GM06990 (cell line): Measurements from ENCODE around the gene UBE2G1.

Experiments used
- DNase-seq: peaks from one replicate; pipeline ENCODE4 v3.0.0-alpha.2; 2011; ENCODE audit not compliant: insufficient read length; ENCODE audit errors: extremely low read depth
- H3K27me3 ChIP-seq: replicated peaks from 2 replicates; pipeline ENCODE4 v1.6.0; 2011; ENCODE audit warnings: low read length; ENCODE audit not compliant: control insufficient read depth, insufficient read depth
- H3K36me3 ChIP-seq: 2 replicates; pipeline ENCODE4 v1.5.1; 2011; ENCODE audit warnings: low read length; ENCODE audit not compliant: control insufficient read depth, insufficient read depth
- H3K4me3 ChIP-seq: replicated peaks from 2 replicates; pipeline ENCODE4 v1.5.1; 2011; ENCODE audit warnings: low read depth, mild to moderate bottlenecking, control low read depth, low read length
- TF ChIP-seq, protein P1 (sequence below): IDR thresholded peaks from 2 replicates; pipeline ENCODE4 v1.5.1; 2011; ENCODE audit warnings: low read length, control low read depth, mild to moderate bottlenecking, inconsistent platforms; ENCODE audit not compliant: insufficient read depth, poor library complexity, severe bottlenecking

The UBE2G1 gene

DNA sequence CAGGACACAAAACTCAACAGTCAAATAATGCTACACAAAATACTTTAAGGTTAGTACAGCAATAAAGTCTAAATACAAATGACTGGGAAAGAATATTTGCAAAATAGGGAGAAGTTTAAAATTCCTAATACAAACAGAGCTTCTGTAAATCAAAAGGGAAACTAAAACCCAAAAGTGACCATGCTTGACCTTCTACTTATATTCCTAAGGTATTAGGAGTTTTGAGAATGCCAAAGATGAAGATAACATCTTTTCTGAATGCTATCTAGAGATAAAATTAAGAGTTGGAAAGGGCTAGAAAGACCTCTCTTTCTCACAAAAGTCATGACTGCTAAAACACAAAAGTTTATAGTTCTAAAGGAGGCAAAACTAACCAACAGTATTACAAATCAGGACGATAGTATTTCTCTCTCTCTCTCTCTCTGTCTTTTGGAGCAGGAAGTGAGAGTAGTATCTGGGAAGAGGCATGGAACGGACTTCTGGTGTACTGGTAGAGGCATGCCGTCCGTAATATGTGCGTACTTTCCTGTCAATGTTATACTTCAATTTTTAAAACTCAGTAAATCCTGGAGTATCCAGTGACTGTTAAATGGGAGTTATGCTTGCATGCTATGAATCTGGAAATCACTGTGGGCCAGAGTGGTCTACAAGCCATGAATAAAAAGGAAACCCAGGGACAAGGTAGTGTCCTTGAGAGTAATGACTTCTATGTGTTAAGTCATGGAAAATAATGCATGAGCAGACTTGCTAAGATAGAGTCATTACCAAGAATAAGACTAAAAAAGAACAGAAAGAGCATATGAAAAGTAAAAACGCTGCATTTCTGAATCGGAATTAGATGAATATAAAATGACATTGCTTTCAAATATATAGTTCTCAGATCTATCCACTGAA is 53.0 kb downstream of the UBE2G1 start:
- Histone ChIP-seq H3K4me3 (peak overlapping the region; percentile 28), H3K36me3 (no peaks in the 10 kb centered on the region; the same call in 1 of the 2 replicates), H3K27me3 (no peaks in the 10 kb centered on the region)
- DNase-seq: no peak
- TF ChIP-seq, protein P1, sequence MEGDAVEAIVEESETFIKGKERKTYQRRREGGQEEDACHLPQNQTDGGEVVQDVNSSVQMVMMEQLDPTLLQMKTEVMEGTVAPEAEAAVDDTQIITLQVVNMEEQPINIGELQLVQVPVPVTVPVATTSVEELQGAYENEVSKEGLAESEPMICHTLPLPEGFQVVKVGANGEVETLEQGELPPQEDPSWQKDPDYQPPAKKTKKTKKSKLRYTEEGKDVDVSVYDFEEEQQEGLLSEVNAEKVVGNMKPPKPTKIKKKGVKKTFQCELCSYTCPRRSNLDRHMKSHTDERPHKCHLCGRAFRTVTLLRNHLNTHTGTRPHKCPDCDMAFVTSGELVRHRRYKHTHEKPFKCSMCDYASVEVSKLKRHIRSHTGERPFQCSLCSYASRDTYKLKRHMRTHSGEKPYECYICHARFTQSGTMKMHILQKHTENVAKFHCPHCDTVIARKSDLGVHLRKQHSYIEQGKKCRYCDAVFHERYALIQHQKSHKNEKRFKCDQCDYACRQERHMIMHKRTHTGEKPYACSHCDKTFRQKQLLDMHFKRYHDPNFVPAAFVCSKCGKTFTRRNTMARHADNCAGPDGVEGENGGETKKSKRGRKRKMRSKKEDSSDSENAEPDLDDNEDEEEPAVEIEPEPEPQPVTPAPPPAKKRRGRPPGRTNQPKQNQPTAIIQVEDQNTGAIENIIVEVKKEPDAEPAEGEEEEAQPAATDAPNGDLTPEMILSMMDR: no peak

DNA sequence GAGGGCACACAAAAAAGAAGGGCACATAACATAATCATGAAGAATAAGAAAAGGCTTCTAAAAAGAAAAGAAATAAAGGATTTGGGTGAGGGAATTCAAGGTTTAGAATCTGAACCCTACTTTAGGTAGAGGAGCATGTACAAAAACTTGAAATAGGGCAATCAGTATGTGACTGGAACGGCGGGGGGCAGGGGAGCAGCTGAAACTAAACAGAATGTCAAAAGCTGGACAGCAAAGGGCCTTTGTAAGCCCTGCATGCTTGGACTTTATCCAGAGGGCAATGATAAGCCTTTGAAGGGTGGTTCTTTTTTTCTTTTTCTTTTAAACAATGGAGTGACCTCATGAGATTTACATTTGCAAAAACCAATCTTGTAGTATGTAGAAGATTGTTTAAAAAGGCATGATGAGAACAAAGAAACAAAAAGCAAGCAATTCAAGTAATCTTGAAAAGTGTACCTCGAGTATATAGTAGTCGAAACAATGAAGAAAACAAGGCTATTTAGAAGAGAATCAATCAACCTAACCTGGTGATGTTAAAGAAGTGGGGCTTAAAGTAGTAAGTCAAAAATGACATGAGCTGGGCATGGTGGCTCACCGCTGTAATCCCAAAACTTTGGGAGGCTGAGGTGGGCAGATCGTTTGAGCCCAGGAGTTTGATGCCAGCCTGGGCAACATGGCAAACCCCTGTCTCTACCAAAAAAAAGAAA is 56.0 kb downstream of the UBE2G1 start:
- DNase-seq: no peak
- TF ChIP-seq, protein P1: no peak
- no peaks in the 10 kb centered on the region; the same call in none of the 2 replicates for H3K36me3 ChIP-seq
- no peaks in the 10 kb centered on the region for H3K27me3 ChIP-seq
- no peak overlapping the region for H3K4me3 ChIP-seq

DNA sequence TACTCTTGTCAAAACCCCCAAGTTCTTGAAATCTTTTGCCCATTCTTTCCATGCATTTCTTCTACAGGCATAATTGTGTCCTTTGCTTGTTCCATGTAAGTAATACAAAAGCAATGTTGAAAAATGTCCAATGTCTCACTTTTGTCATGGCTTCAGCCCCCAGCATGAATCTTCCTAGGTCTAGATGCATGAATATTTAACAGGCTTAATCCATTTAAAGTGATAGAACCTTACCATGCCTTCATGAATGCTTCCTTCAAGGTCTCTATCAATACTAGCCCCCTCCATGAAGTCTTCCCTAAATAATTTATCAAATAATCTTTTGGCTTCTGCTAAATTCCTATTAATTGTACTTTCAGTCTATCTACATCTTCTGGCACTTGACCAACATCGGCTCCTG is 56.6 kb downstream of the UBE2G1 start:
- no peak overlapping the region for H3K4me3 ChIP-seq
- no peak for DNase-seq
- TF ChIP-seq, protein P1: no peak
- H3K36me3 ChIP-seq: no peaks in the 10 kb centered on the region; the same call in none of the 2 replicates
- H3K27me3 ChIP-seq: no peaks in the 10 kb centered on the region

DNA sequence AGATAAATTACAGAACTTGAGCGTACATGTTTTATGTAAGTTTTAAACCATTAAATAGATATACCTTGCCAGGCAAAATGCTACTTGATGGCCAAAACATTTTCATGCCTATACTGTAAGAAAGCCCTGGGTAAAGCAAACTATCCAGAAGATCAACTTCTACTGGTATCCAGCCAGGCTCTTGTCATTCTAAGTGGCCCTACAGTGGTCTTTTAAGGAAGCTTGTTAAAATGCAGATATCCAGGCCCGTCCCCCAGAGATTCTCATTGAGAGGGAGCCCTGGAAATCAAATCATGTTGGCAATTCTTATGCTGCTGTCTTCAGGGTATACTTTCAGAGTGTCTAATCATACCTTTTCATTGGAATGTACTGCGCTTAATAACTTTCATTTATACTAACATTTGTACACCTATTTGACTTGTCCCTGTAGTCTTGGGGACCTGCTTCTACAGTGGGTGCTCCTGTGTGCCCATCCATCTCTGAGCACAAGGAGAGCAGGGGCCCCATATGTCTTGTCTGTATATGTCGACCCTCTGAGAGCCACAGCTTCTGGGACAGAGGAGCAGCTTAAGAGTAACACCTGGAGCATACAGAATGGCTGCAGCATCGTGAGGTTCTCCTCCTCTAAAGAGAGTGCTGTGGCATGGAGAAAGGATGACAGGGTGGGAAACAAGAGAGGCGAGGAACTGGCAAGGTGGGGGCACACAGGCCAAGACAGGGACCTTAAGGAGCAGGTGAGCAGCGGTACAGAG is 59.1 kb downstream of the UBE2G1 start:
- TF ChIP-seq, protein P1: no peak
- DNase-seq: no peak
- Histone ChIP-seq H3K27me3 (no peaks in the 10 kb centered on the region), H3K36me3 (no peaks in the 10 kb centered on the region; the same call in none of the 2 replicates), H3K4me3 (no peak overlapping the region)

DNA sequence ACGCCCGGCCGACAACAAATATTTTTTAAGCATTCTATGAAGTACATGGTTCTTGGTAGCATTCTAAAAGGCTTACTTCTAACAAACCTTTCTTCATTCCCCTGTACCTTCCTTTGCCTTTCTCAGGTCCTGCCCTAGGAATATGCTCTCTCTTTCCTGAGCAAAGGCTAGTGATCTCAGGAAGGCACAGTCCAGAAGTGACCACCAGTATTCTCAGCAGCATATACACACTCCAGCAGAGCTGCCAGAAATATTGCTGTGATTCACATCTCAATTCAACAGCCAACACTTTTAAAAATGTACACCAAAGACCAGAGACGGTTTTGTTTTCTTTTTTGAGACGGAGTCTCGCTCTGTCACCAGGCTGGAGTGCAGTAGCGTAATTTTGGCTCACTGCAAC is 61.3 kb downstream of the UBE2G1 start:
- no peaks in the 10 kb centered on the region for H3K27me3 ChIP-seq
- DNase-seq: no peak
- no peak overlapping the region for H3K4me3 ChIP-seq
- TF ChIP-seq, protein P1: no peak
- H3K36me3 ChIP-seq: peaks cover 6% of the 10 kb centered on the region
